Natural killer cell (primary cell): ENCODE results near the gene FAM210A. TPM values are rescaled to one million over a fixed set of nuclear protein-coding genes. Genes with fewer than 3 reads are reported as not detected.
A peak's percentile ranks its signal among the peaks of the same experiment; 100 is the strongest.
"Not testable (repeated sequence)": the region's sequence is repeated elsewhere in the genome, so short reads cannot be mapped to it uniquely, and the experiment has no call there.

ENCODE experiments used
- ATAC-seq, 3 donors: fragments of 150-1000 bp in 2 of 3; fragments of 200-7000 bp in 1 of 3; cut with Tn5 transposase; 1 replicate in 1 of 3; 2 replicates in 2 of 3; pipeline ENCODE4 v1.10.0; 2021; ENCODE audit warnings: mild to moderate bottlenecking in 2 of 3, moderate library complexity in 2 of 3
- DNase-seq, 2 donors: peaks; one replicate each; pipeline versions ENCODE4 v3.0.0 to v3.0.0-alpha.2; 2013 to 2021; ENCODE audit warnings: mixed read lengths in 1 of 2
- H3K27ac ChIP-seq: one replicate; pipeline ENCODE4 v1.5.1; 2013; ENCODE audit warnings: mild to moderate bottlenecking, low read length
- H3K27me3 ChIP-seq: one replicate; pipeline ENCODE4 v1.6.1; 2013; ENCODE audit warnings: low read length; ENCODE audit not compliant: control insufficient read depth, insufficient read depth
- H3K36me3 ChIP-seq: one replicate; pipeline ENCODE4 v1.6.1; 2013; ENCODE audit warnings: low read length; ENCODE audit not compliant: control insufficient read depth, insufficient read depth
- H3K4me1 ChIP-seq: one replicate; pipeline ENCODE4 v1.6.1; 2013; ENCODE audit warnings: low read length; ENCODE audit not compliant: control insufficient read depth, insufficient read depth
- H3K4me3 ChIP-seq: one replicate; pipeline ENCODE4 v1.5.1; 2013; ENCODE audit warnings: low read length
- H3K9me3 ChIP-seq: one replicate; pipeline ENCODE4 v1.6.1; 2013; ENCODE audit warnings: low read length; ENCODE audit not compliant: control insufficient read depth, insufficient read depth
- H3K27ac Mint-ChIP-seq, 2 donors: one replicate each; pipeline ENCODE4 v1.8.0; 2022; ENCODE audit warnings: mild to moderate bottlenecking in 2 of 2, mixed read lengths in 2 of 2, moderate library complexity in 1 of 2
- H3K27me3 Mint-ChIP-seq, 2 donors: one replicate each; pipeline ENCODE4 v1.8.0; 2022; ENCODE audit warnings: low read depth in 2 of 2, mixed read lengths in 2 of 2
- H3K36me3 Mint-ChIP-seq: one replicate; pipeline ENCODE4 v1.8.0; 2022; ENCODE audit warnings: mixed read lengths
- H3K4me1 Mint-ChIP-seq, 2 donors: one replicate each; pipeline ENCODE4 v1.8.0; 2022; ENCODE audit warnings: mixed read lengths in 2 of 2
- H3K4me3 Mint-ChIP-seq: one replicate; pipeline ENCODE4 v1.8.0; 2022; ENCODE audit warnings: mild to moderate bottlenecking, moderate library complexity, mixed read lengths
- H3K9me3 Mint-ChIP-seq, 2 donors: one replicate each; pipeline ENCODE4 v1.8.0; 2022; ENCODE audit warnings: mixed read lengths in 2 of 2
- CTCF ChIP-seq: fragments of 200-600 bp; IDR thresholded peaks from one replicate; pipeline ENCODE4 v1.8.0; 2022; ENCODE audit warnings: antibody characterized with exemption
- WGBS: methylation state at CpG from one replicate; pipeline ENCODE4 v1.1.7; 2013; ENCODE audit warnings: missing lambda C conversion rate; ENCODE audit not compliant: insufficient coverage; 5-methylcytosine and 5-hydroxymethylcytosine counted together
- intact Hi-C: fragments of 100-400 bp; cut with micrococcal nuclease; formaldehyde crosslinking; loops from one replicate; pipeline ENCODE4 v1.14.2; 2022
- total RNA-seq, 4 donors: library from RNA; stranded (reverse); fragments of 120-200 nt in 1 of 4; gene quantifications; one replicate each; pipeline versions ENCODE4 v1.2.3 to v1.2.4, GENCODE V29; 2013 to 2022

The FAM210A gene
- total RNA-seq, 3 donors from 2014 or later (not counting 1 experiment from before 2014, with no cell fraction given) = 5.4 to 11.2 (median 9.2) TPM

GRCh38 chr18:13684546-13684945, 41.8 kb downstream of the FAM210A start:
- H3K36me3 Mint-ChIP-seq = no peaks in the 10 kb centered on the region
- peaks cover 40 to 54% of the 10 kb centered on the region in 2 donors for H3K4me1 Mint-ChIP-seq

GRCh38 chr18:13681701-13682100, 44.7 kb downstream of the FAM210A start:
- DNase-seq (no peak), ATAC-seq (no peak)
- WGBS = 99% methylated on average over 6 of the region's 6 CpGs
- H3K9me3 ChIP-seq = no peaks in the 10 kb centered on the region
- no peaks in the 10 kb centered on the region for H3K27me3 ChIP-seq
- peaks cover 16 to 26% of the 10 kb centered on the region in 2 donors for H3K4me1 Mint-ChIP-seq
- no peaks in the 10 kb centered on the region for H3K4me1 ChIP-seq
- H3K27me3 Mint-ChIP-seq = no peaks in the 10 kb centered on the region
- no peak overlapping the region for H3K4me3 Mint-ChIP-seq
- H3K27ac ChIP-seq = no peak overlapping the region
- intact Hi-C loops = no loop called here
- H3K9me3 Mint-ChIP-seq = no peaks in the 10 kb centered on the region
- TF ChIP-seq CTCF = no peak
- H3K36me3 ChIP-seq = peaks cover 5% of the 10 kb centered on the region
- H3K27ac Mint-ChIP-seq = no peak overlapping the region
- H3K36me3 Mint-ChIP-seq = no peaks in the 10 kb centered on the region
- no peak overlapping the region for H3K4me3 ChIP-seq

More at GRCh38 chr18:13684546-13684945, 41.8 kb downstream of the FAM210A start:
- H3K36me3 ChIP-seq = peaks cover 5% of the 10 kb centered on the region
- Mint-ChIP-seq H3K9me3 (no peaks in the 10 kb centered on the region), H3K4me3 (no peak overlapping the region), H3K27ac (no peak overlapping the region), H3K27me3 (no peaks in the 10 kb centered on the region)
- intact Hi-C loops = no loop called here
- H3K27me3 ChIP-seq = no peaks in the 10 kb centered on the region
- DNase-seq (no peak), ATAC-seq (no peak)
- no peak overlapping the region for H3K4me3 ChIP-seq
- H3K4me1 ChIP-seq = no peaks in the 10 kb centered on the region
- no peaks in the 10 kb centered on the region for H3K9me3 ChIP-seq
- WGBS = 94% methylated on average over 4 of the region's 4 CpGs
- no peak for TF ChIP-seq CTCF
- H3K27ac ChIP-seq = no peak overlapping the region

GRCh38 chr18:13680612-13681011, 45.7 kb downstream of the FAM210A start:
- intact Hi-C loops = no loop called here
- Mint-ChIP-seq H3K36me3 (no peaks in the 10 kb centered on the region), H3K4me3 (no peak overlapping the region), H3K27ac (no peak overlapping the region), H3K9me3 (no peaks in the 10 kb centered on the region), H3K27me3 (no peaks in the 10 kb centered on the region), H3K4me1 (peaks cover 7 to 17% of the 10 kb centered on the region in 2 donors)
- peaks cover 5% of the 10 kb centered on the region for H3K36me3 ChIP-seq
- WGBS = 89% methylated on average over 4 of the region's 5 CpGs
- no peak for ATAC-seq
- peak in 1 of 2 donors; percentile 10 for DNase-seq
- H3K9me3 ChIP-seq = no peaks in the 10 kb centered on the region
- no peak overlapping the region for H3K4me3 ChIP-seq
- no peaks in the 10 kb centered on the region for H3K27me3 ChIP-seq
- no peak for TF ChIP-seq CTCF
- no peak overlapping the region for H3K27ac ChIP-seq
- H3K4me1 ChIP-seq = no peaks in the 10 kb centered on the region

GRCh38 chr18:13677350-13677749, 49.0 kb downstream of the FAM210A start:
- 99% methylated on average over 13 of the region's 13 CpGs for WGBS
- not testable (repeated sequence) for H3K36me3 ChIP-seq, H3K4me1 Mint-ChIP-seq

More at GRCh38 chr18:13677350-13677749, 49.0 kb downstream of the FAM210A start:
- H3K27me3 Mint-ChIP-seq, ATAC-seq, H3K4me1 ChIP-seq, H3K36me3 Mint-ChIP-seq, H3K9me3 ChIP-seq, DNase-seq, H3K27ac Mint-ChIP-seq, H3K4me3 ChIP-seq, H3K27me3 ChIP-seq, H3K9me3 Mint-ChIP-seq, H3K4me3 Mint-ChIP-seq, H3K27ac ChIP-seq, intact Hi-C loops: not testable (repeated sequence)
